ENCODE results near the gene MEF2B.
"Not testable (repeated sequence)": the region's sequence is repeated elsewhere in the genome, so short reads cannot be mapped to it uniquely, and the experiment has no call there.

MEF2B gene

GRCh38 chr19:19107654-19108053, 62.4 kb downstream of the MEF2B start:
- no peak overlapping the region for H3K4me3 ChIP-seq (ENCODE audit: low read depth, low read length, poor library complexity, severe bottlenecking)
- H3K4me2 ChIP-seq (ENCODE audit: low read length), result no peak overlapping the region
- no peaks in the 10 kb centered on the region; the same call in 1 of the 2 replicates for H3K36me3 ChIP-seq (ENCODE audit: insufficient read depth, low read length)
- no peaks in the 10 kb centered on the region for H3K9me3 ChIP-seq (ENCODE audit: low read length)
- H2AFZ ChIP-seq (ENCODE audit: low read length), result no peak overlapping the region
- H3K4me1 ChIP-seq (ENCODE audit: insufficient read depth, low read length, severe bottlenecking), result peaks cover 9% of the 10 kb centered on the region
- TF ChIP-seq, protein P1, sequence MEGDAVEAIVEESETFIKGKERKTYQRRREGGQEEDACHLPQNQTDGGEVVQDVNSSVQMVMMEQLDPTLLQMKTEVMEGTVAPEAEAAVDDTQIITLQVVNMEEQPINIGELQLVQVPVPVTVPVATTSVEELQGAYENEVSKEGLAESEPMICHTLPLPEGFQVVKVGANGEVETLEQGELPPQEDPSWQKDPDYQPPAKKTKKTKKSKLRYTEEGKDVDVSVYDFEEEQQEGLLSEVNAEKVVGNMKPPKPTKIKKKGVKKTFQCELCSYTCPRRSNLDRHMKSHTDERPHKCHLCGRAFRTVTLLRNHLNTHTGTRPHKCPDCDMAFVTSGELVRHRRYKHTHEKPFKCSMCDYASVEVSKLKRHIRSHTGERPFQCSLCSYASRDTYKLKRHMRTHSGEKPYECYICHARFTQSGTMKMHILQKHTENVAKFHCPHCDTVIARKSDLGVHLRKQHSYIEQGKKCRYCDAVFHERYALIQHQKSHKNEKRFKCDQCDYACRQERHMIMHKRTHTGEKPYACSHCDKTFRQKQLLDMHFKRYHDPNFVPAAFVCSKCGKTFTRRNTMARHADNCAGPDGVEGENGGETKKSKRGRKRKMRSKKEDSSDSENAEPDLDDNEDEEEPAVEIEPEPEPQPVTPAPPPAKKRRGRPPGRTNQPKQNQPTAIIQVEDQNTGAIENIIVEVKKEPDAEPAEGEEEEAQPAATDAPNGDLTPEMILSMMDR (IDR thresholded peaks at IDR 0.05; ENCODE audit: low read length), result no peak
- no peak for TF ChIP-seq EZH2 (IDR thresholded peaks at IDR 0.05; ENCODE audit: borderline replicate concordance, low read length)
- no peaks in the 10 kb centered on the region for H3K79me2 ChIP-seq (ENCODE audit: insufficient read depth, low read length)
- no peak overlapping the region for H3K9ac ChIP-seq (ENCODE audit: low read length)
- H4K20me1 ChIP-seq (ENCODE audit: insufficient read depth, low read length), result no peaks in the 10 kb centered on the region
- H3F3A ChIP-seq (ENCODE audit: insufficient read depth, low read length), result no peaks in the 10 kb centered on the region
- H3K9me2 ChIP-seq (ENCODE audit: low read depth, low read length), result no peaks in the 10 kb centered on the region
- H3K27ac ChIP-seq (ENCODE audit: low read depth, low read length, poor library complexity, severe bottlenecking), result no peak overlapping the region
- no peaks in the 10 kb centered on the region; the same call in 1 of the 2 replicates for H3K27me3 ChIP-seq (ENCODE audit: insufficient read depth, low read length)

DNA sequence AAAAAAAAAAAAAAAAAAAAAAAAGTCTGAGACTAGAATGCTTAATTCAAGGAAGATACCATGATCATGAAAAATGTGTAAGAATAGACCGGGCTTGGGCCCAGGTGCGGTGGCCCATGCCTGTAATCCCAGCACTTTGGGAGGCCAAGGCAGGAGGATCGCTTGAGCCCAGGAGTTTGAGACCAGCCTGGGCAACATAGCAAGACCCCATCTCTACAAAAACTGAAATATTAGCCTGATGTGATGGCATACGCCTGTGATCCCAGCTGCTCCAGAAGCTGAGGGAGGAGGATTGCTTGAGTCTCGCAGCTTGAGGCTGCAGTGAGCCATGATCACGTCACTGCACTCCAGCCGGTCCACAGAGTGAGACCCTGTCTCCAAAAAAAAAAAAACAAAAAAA, 63.1 kb downstream of the MEF2B start:
- not testable (repeated sequence) for H3K4me2 ChIP-seq (ENCODE audit: low read length); H3K4me3 ChIP-seq (ENCODE audit: low read depth, low read length, poor library complexity, severe bottlenecking); H3K27ac ChIP-seq (ENCODE audit: low read depth, low read length, poor library complexity, severe bottlenecking); H3K36me3 ChIP-seq (ENCODE audit: insufficient read depth, low read length); H3K27me3 ChIP-seq (ENCODE audit: insufficient read depth, low read length); H3K9me3 ChIP-seq (ENCODE audit: low read length); H3K9ac ChIP-seq (ENCODE audit: low read length); H4K20me1 ChIP-seq (ENCODE audit: insufficient read depth, low read length); H3F3A ChIP-seq (ENCODE audit: insufficient read depth, low read length); H3K9me2 ChIP-seq (ENCODE audit: low read depth, low read length); H3K79me2 ChIP-seq (ENCODE audit: insufficient read depth, low read length); H3K4me1 ChIP-seq (ENCODE audit: insufficient read depth, low read length, severe bottlenecking); H2AFZ ChIP-seq (ENCODE audit: low read length)

DNA sequence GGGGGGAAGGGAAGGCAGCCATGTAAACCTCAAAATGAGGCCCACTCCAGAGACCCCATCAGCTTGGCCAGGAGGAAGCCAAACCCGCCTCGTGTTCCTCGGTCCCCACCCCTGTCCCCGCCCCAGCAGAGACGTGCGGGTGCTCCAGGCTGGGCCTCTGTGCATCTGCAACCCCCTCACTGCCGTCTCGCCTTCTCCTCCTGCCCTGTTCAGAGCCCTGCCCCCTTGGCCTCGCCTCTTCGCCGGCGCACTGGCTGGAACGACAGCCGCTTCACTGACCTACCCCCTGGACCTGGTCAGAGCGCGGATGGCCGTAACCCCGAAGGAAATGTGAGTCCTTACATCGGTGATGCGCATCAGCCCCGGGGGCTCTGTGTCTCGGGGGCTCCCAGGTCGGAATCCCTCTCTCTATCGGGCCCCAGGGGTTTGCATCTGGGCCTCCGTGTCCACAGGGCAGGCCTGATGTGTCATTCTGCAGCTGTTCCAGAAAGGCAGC, 64.0 kb downstream of the MEF2B start:
- Histone ChIP-seq H3K27ac (ENCODE audit: low read depth, low read length, poor library complexity, severe bottlenecking) (no peak overlapping the region), H3K9ac (ENCODE audit: low read length) (no peak overlapping the region), H3K36me3 (ENCODE audit: insufficient read depth, low read length) (no peaks in the 10 kb centered on the region; the same call in 1 of the 2 replicates), H3K9me3 (ENCODE audit: low read length) (no peaks in the 10 kb centered on the region), H3K79me2 (ENCODE audit: insufficient read depth, low read length) (no peaks in the 10 kb centered on the region), H4K20me1 (ENCODE audit: insufficient read depth, low read length) (no peaks in the 10 kb centered on the region), H3F3A (ENCODE audit: insufficient read depth, low read length) (no peaks in the 10 kb centered on the region), H3K4me1 (ENCODE audit: insufficient read depth, low read length, severe bottlenecking) (peaks cover 9% of the 10 kb centered on the region), H2AFZ (ENCODE audit: low read length) (no peak overlapping the region), H3K4me2 (ENCODE audit: low read length) (no peak overlapping the region), H3K27me3 (ENCODE audit: insufficient read depth, low read length) (no peaks in the 10 kb centered on the region), H3K9me2 (ENCODE audit: low read depth, low read length) (no peaks in the 10 kb centered on the region), H3K4me3 (ENCODE audit: low read depth, low read length, poor library complexity, severe bottlenecking) (no peak overlapping the region)
- TF ChIP-seq, protein P1 (IDR thresholded peaks at IDR 0.05; ENCODE audit: low read length), result no peak
- TF ChIP-seq EZH2 (IDR thresholded peaks at IDR 0.05; ENCODE audit: borderline replicate concordance, low read length), result no peak

- Histone ChIP-seq H4K20me1 (ENCODE audit: insufficient read depth, low read length) (no peaks in the 10 kb centered on the region), H3K4me1 (ENCODE audit: insufficient read depth, low read length, severe bottlenecking) (peaks cover 4% of the 10 kb centered on the region), H3K79me2 (ENCODE audit: insufficient read depth, low read length) (no peaks in the 10 kb centered on the region), H3F3A (ENCODE audit: insufficient read depth, low read length) (no peaks in the 10 kb centered on the region), H3K4me3 (ENCODE audit: low read depth, low read length, poor library complexity, severe bottlenecking) (no peak overlapping the region), H3K36me3 (ENCODE audit: insufficient read depth, low read length) (no peaks in the 10 kb centered on the region; the same call in 1 of the 2 replicates), H3K9ac (ENCODE audit: low read length) (no peak overlapping the region), H3K9me2 (ENCODE audit: low read depth, low read length) (no peaks in the 10 kb centered on the region), H2AFZ (ENCODE audit: low read length) (no peak overlapping the region), H3K4me2 (ENCODE audit: low read length) (no peak overlapping the region), H3K27ac (ENCODE audit: low read depth, low read length, poor library complexity, severe bottlenecking) (no peak overlapping the region), H3K9me3 (ENCODE audit: low read length) (no peaks in the 10 kb centered on the region), H3K27me3 (ENCODE audit: insufficient read depth, low read length) (no peaks in the 10 kb centered on the region)
- TF ChIP-seq EZH2 (IDR thresholded peaks at IDR 0.05; ENCODE audit: borderline replicate concordance, low read length), result no peak
- TF ChIP-seq, protein P1 (IDR thresholded peaks at IDR 0.05; ENCODE audit: low read length), result no peak
These were observed 64.6 kb downstream of the MEF2B start for GRCh38 chr19:19105365-19106055.

Data from OCI-LY1 (cell line).